ENCODE results near the gene SMG1.

DNA sequence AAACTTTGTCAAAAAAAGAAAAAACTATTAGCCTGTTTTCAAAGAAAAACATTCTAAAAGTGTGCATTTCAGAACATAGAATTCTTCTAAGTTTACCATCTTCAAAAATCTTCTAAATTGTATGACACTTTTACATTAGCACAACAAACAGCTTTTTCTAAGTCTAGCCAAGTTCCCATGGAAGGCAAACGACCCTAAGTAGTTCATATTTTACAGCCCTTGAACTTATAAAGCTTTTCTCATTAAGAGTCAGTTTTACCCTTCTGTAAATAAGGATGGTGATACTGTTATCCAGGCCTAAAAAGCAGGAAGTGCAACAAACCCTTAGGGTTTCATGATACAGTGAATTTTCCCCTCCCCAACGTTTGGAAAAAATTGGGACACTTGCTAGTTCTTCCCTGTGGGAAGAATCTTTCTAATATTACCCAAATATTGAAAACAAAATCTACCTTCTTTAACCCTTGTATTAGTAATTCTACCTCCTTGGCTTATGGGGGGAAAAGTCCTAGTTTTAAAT, 120.9 kb downstream of the SMG1 start:
- TF ChIP-seq, protein P1, sequence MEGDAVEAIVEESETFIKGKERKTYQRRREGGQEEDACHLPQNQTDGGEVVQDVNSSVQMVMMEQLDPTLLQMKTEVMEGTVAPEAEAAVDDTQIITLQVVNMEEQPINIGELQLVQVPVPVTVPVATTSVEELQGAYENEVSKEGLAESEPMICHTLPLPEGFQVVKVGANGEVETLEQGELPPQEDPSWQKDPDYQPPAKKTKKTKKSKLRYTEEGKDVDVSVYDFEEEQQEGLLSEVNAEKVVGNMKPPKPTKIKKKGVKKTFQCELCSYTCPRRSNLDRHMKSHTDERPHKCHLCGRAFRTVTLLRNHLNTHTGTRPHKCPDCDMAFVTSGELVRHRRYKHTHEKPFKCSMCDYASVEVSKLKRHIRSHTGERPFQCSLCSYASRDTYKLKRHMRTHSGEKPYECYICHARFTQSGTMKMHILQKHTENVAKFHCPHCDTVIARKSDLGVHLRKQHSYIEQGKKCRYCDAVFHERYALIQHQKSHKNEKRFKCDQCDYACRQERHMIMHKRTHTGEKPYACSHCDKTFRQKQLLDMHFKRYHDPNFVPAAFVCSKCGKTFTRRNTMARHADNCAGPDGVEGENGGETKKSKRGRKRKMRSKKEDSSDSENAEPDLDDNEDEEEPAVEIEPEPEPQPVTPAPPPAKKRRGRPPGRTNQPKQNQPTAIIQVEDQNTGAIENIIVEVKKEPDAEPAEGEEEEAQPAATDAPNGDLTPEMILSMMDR (IDR thresholded peaks at IDR 0.05 in 2 of 3, conservative IDR thresholded peaks at IDR 0.05 in 1 of 3; ENCODE audit: borderline replicate concordance in 1 of 3, insufficient read depth in 1 of 3, low read depth in 2 of 3, low read length in 2 of 3) = no peak
- TF ChIP-seq POLR2A (IDR thresholded peaks at IDR 0.05; ENCODE audit: borderline replicate concordance, extremely low read depth, insufficient read depth, insufficient read length) (no peak), TCF7L2 (IDR thresholded peaks at IDR 0.05; ENCODE audit: borderline replicate concordance, extremely low read depth, insufficient read depth, insufficient read length) (no peak), POLR2AphosphoS5 (IDR thresholded peaks at IDR 0.05; ENCODE audit: low read depth, low read length) (no peak), EZH2 (IDR thresholded peaks at IDR 0.05) (no peak)
- TF ChIP-seq, protein P2, sequence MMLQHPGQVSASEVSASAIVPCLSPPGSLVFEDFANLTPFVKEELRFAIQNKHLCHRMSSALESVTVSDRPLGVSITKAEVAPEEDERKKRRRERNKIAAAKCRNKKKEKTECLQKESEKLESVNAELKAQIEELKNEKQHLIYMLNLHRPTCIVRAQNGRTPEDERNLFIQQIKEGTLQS (IDR thresholded peaks at IDR 0.05) = no peak

Data from HCT116 (cell line).